CD14-positive monocyte (primary cell): Measurements from ENCODE around the gene WWOX. TPM values are rescaled to one million over a fixed set of nuclear protein-coding genes. Genes with fewer than 3 reads are reported as not detected.

Source experiments
- DNase-seq, 3 donors: peaks; one replicate each; pipeline ENCODE4 v3.0.0-alpha.2; 2011 to 2022
- H2AFZ ChIP-seq: 2 replicates; pipeline ENCODE4 v1.6.0; 2012; ENCODE audit warnings: mild to moderate bottlenecking, low read depth, low read length, inconsistent platforms; ENCODE audit not compliant: insufficient read depth, poor library complexity, severe bottlenecking
- H3K27ac ChIP-seq, 2 donors: 1 replicate in 1 of 2; 2 replicates in 1 of 2; pipeline ENCODE4 v1.5.1; 2012 to 2013; ENCODE audit warnings: low read length in 2 of 2, control low read depth in 1 of 2, inconsistent platforms in 1 of 2, low read depth in 1 of 2, mild to moderate bottlenecking in 1 of 2
- H3K27me3 ChIP-seq, 2 donors: one replicate each; pipeline versions ENCODE4 v1.6.0 to v1.6.1; 2011 to 2013; ENCODE audit warnings: low read length in 2 of 2; ENCODE audit not compliant: control insufficient read depth in 2 of 2, insufficient read depth in 2 of 2
- H3K36me3 ChIP-seq, 2 donors: replicated peaks in 1 of 2; 1 replicate in 1 of 2; 2 replicates in 1 of 2; pipeline versions ENCODE4 v1.5.1 to v1.6.1; 2012 to 2013; ENCODE audit warnings: low read length in 2 of 2, control low read depth in 1 of 2, inconsistent platforms in 1 of 2, mild to moderate bottlenecking in 1 of 2; ENCODE audit not compliant: insufficient read depth in 2 of 2, control insufficient read depth in 1 of 2
- H3K4me1 ChIP-seq, 2 donors: 1 replicate in 1 of 2; 2 replicates in 1 of 2; pipeline versions ENCODE4 v1.5.1 to v1.6.1; 2012 to 2013; ENCODE audit warnings: low read length in 2 of 2, control low read depth in 1 of 2, inconsistent platforms in 1 of 2, mild to moderate bottlenecking in 1 of 2, moderate library complexity in 1 of 2; ENCODE audit not compliant: insufficient read depth in 2 of 2, control insufficient read depth in 1 of 2
- H3K4me2 ChIP-seq: replicated peaks from 2 replicates; pipeline ENCODE3; 2012; ENCODE audit warnings: low read length, moderate library complexity, mild to moderate bottlenecking; ENCODE audit not compliant: poor library complexity, severe bottlenecking; ENCODE audit errors: extremely low read depth
- H3K4me3 ChIP-seq, 3 experiments: fragments of 200-600 bp in 1 of 3; sonication (generic) in 1 of 3; replicated peaks in 1 of 3; 1 replicate in 2 of 3; 2 replicates in 1 of 3; pipeline ENCODE4 v1.5.1; 2011 to 2013; ENCODE audit warnings: low read length in 3 of 3, mild to moderate bottlenecking in 3 of 3, control low read depth in 2 of 3, low read depth in 2 of 3, inconsistent platforms in 1 of 3, moderate library complexity in 1 of 3
- H3K79me2 ChIP-seq: 2 replicates; pipeline ENCODE4 v1.6.0; 2012; ENCODE audit warnings: mild to moderate bottlenecking, control low read depth, inconsistent platforms, low read length, moderate library complexity; ENCODE audit not compliant: insufficient read depth
- H3K9ac ChIP-seq: 2 replicates; pipeline ENCODE4 v1.6.0; 2017; ENCODE audit warnings: low read length, mild to moderate bottlenecking; ENCODE audit not compliant: insufficient read depth, poor library complexity, severe bottlenecking
- H3K9me3 ChIP-seq, 2 donors: replicated peaks in 1 of 2; 1 replicate in 1 of 2; 2 replicates in 1 of 2; pipeline versions ENCODE4 v1.5.1 to v1.6.1; 2012 to 2013; ENCODE audit warnings: low read length in 2 of 2, control low read depth in 1 of 2; ENCODE audit not compliant: control insufficient read depth in 1 of 2, insufficient read depth in 1 of 2
- H4K20me1 ChIP-seq: 2 replicates; pipeline ENCODE4 v1.6.0; 2012; ENCODE audit warnings: mild to moderate bottlenecking, low read length, control low read depth, moderate library complexity; ENCODE audit not compliant: insufficient read depth
- H3K27ac Mint-ChIP-seq, 7 donors: one replicate each; pipeline ENCODE4 v1.8.0; 2020; ENCODE audit warnings: mild to moderate bottlenecking in 7 of 7, mixed read lengths in 7 of 7, moderate library complexity in 6 of 7, inconsistent platforms in 2 of 7
- H3K27me3 Mint-ChIP-seq, 3 donors: one replicate each; pipeline ENCODE4 v1.8.0; 2021 to 2022; ENCODE audit warnings: low read depth in 3 of 3, mild to moderate bottlenecking in 3 of 3, mixed read lengths in 3 of 3, moderate library complexity in 3 of 3, inconsistent platforms in 1 of 3
- H3K36me3 Mint-ChIP-seq, 2 donors: one replicate each; pipeline ENCODE4 v1.8.0; 2020; ENCODE audit warnings: mixed read lengths in 2 of 2, inconsistent platforms in 1 of 2, mild to moderate bottlenecking in 1 of 2
- H3K4me1 Mint-ChIP-seq: one replicate; pipeline ENCODE4 v1.8.0; 2020; ENCODE audit warnings: mild to moderate bottlenecking, mixed read lengths
- H3K4me3 Mint-ChIP-seq, 2 donors: one replicate each; pipeline ENCODE4 v1.8.0; 2020; ENCODE audit warnings: mild to moderate bottlenecking in 2 of 2, mixed read lengths in 2 of 2, moderate library complexity in 1 of 2
- H3K9me3 Mint-ChIP-seq, 7 donors: one replicate each; pipeline ENCODE4 v1.8.0; 2020 to 2022; ENCODE audit warnings: mixed read lengths in 7 of 7, mild to moderate bottlenecking in 6 of 7, moderate library complexity in 6 of 7, inconsistent platforms in 2 of 7
- WGBS: methylation state at CpG from one replicate; pipeline ENCODE4 v1.1.5; 2013; ENCODE audit warnings: missing lambda C conversion rate; ENCODE audit not compliant: insufficient coverage; 5-methylcytosine and 5-hydroxymethylcytosine counted together
- intact Hi-C, 2 donors: fragments of 100-400 bp; cut with micrococcal nuclease; formaldehyde crosslinking; loops; one replicate each; pipeline versions ENCODE4 v1.15.0 to v1.15.1; 2023
- polyA plus RNA-seq, 3 donors: library from polyadenylated mRNA; depleted of rRNA in 1 of 3; unstranded in 2 of 3; stranded (reverse) in 1 of 3; fragments of 300-500 nt in 2 of 3; fragments of >200 nt in 1 of 3; fragmentation: Illumina TruSeq in 2 of 3; gene quantifications; 1 replicate in 2 of 3; 2 replicates in 1 of 3; pipeline ENCODE4 v1.2.3, GENCODE V29; 2012 to 2021
- TF ChIP-seq, protein P1 (sequence below): fragments of 200-600 bp; IDR thresholded peaks from one replicate; pipeline ENCODE4 v1.8.0; 2022; ENCODE audit warnings: antibody characterized with exemption, mild to moderate bottlenecking

WWOX gene
- polyA plus RNA-seq, 3 donors: 4.0 to 7.0 (median 6.3) TPM

GRCh38 chr16:79072517-79072916, 973.1 kb downstream of the WWOX start:
- Mint-ChIP-seq H3K27ac (no peak overlapping the region), H3K9me3 (no peaks in the 10 kb centered on the region), H3K36me3 (no peaks in the 10 kb centered on the region), H3K4me1 (peaks cover 13% of the 10 kb centered on the region), H3K27me3 (peaks cover 5 to 12% (median 6%) of the 10 kb centered on the region in 3 donors), H3K4me3 (no peak overlapping the region)
- WGBS: no CpG with 5 or more reads among the region's 4 CpGs
- no peak overlapping the region for H3K4me3 ChIP-seq
- no peaks in the 10 kb centered on the region for H3K9me3 ChIP-seq
- peaks cover 0 to 7% of the 10 kb centered on the region in 2 donors for H3K27me3 ChIP-seq
- DNase-seq: no peak
- no peak overlapping the region for H2AFZ ChIP-seq
- H3K79me2 ChIP-seq: no peaks in the 10 kb centered on the region
- intact Hi-C loops: no loop called here
- H3K27ac ChIP-seq: no peak overlapping the region
- TF ChIP-seq, protein P1, sequence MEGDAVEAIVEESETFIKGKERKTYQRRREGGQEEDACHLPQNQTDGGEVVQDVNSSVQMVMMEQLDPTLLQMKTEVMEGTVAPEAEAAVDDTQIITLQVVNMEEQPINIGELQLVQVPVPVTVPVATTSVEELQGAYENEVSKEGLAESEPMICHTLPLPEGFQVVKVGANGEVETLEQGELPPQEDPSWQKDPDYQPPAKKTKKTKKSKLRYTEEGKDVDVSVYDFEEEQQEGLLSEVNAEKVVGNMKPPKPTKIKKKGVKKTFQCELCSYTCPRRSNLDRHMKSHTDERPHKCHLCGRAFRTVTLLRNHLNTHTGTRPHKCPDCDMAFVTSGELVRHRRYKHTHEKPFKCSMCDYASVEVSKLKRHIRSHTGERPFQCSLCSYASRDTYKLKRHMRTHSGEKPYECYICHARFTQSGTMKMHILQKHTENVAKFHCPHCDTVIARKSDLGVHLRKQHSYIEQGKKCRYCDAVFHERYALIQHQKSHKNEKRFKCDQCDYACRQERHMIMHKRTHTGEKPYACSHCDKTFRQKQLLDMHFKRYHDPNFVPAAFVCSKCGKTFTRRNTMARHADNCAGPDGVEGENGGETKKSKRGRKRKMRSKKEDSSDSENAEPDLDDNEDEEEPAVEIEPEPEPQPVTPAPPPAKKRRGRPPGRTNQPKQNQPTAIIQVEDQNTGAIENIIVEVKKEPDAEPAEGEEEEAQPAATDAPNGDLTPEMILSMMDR: no peak
- H3K36me3 ChIP-seq: no peaks in the 10 kb centered on the region
- H4K20me1 ChIP-seq: no peaks in the 10 kb centered on the region
- no peak overlapping the region for H3K9ac ChIP-seq
- peaks cover 10% of the 10 kb centered on the region in 2 donors for H3K4me1 ChIP-seq
- no peak overlapping the region for H3K4me2 ChIP-seq

GRCh38 chr16:79073566-79073965, 974.1 kb downstream of the WWOX start:
- Histone ChIP-seq H3K4me1 (peaks cover 10% of the 10 kb centered on the region in 2 donors), H3K27ac (no peak overlapping the region), H4K20me1 (no peaks in the 10 kb centered on the region), H3K4me2 (peak overlapping the region; percentile 48), H3K36me3 (no peaks in the 10 kb centered on the region), H3K79me2 (no peaks in the 10 kb centered on the region), H3K9ac (no peak overlapping the region), H3K4me3 (peak overlapping the region in 1 of 3 experiments; percentile 30), H3K9me3 (no peaks in the 10 kb centered on the region), H3K27me3 (peaks cover 0 to 7% of the 10 kb centered on the region in 2 donors), H2AFZ (peak overlapping the region; percentile 54)
- no peaks in the 10 kb centered on the region for H3K36me3 Mint-ChIP-seq
- H3K4me3 Mint-ChIP-seq: peak overlapping the region; percentile 17 to 67
- no peak for DNase-seq
- TF ChIP-seq, protein P1: no peak
- no peaks in the 10 kb centered on the region for H3K9me3 Mint-ChIP-seq
- H3K27me3 Mint-ChIP-seq: peaks cover 9 to 15% (median 11%) of the 10 kb centered on the region in 3 donors
- peak overlapping the region in 1 of 7 donors; percentile 4 for H3K27ac Mint-ChIP-seq
- WGBS: 11% methylated on average over 3 of the region's 4 CpGs
- H3K4me1 Mint-ChIP-seq: peaks cover 13% of the 10 kb centered on the region
- intact Hi-C loops: no loop called here
